ENCODE results near the gene CBX8. TPM values are rescaled to one million over a fixed set of nuclear protein-coding genes. Genes with fewer than 3 reads are reported as not detected.

CBX8 gene
- total RNA-seq, 2 donors from 2014 or later = 4.7 to 4.8 TPM

GRCh38 chr17:79809530-79810129 is 12.8 kb upstream of the CBX8 start:
- no peaks in the 10 kb centered on the region for H3K9me3 ChIP-seq
- H3K27ac ChIP-seq = no peak overlapping the region
- no peak for DNase-seq (ENCODE audit: low spot score)
- no peak overlapping the region for H3K4me3 ChIP-seq
- peaks cover 28% of the 10 kb centered on the region for H3K27me3 ChIP-seq (replicated peaks; ENCODE audit: insufficient read depth)
- H3K4me1 ChIP-seq (replicated peaks) = peaks cover 26% of the 10 kb centered on the region
- no peak for TF ChIP-seq POLR2AphosphoS5 (IDR thresholded peaks at IDR 0.05)
- no peak for TF ChIP-seq CTCF (IDR thresholded peaks at IDR 0.05)
- TF ChIP-seq POLR2A (IDR thresholded peaks at IDR 0.05) = no peak
- intact Hi-C loops (cut with DNase I) = no loop called here
- no peaks in the 10 kb centered on the region for H3K36me3 ChIP-seq
- WGBS = 4% methylated on average over 35 of the region's 40 CpGs

DNA sequence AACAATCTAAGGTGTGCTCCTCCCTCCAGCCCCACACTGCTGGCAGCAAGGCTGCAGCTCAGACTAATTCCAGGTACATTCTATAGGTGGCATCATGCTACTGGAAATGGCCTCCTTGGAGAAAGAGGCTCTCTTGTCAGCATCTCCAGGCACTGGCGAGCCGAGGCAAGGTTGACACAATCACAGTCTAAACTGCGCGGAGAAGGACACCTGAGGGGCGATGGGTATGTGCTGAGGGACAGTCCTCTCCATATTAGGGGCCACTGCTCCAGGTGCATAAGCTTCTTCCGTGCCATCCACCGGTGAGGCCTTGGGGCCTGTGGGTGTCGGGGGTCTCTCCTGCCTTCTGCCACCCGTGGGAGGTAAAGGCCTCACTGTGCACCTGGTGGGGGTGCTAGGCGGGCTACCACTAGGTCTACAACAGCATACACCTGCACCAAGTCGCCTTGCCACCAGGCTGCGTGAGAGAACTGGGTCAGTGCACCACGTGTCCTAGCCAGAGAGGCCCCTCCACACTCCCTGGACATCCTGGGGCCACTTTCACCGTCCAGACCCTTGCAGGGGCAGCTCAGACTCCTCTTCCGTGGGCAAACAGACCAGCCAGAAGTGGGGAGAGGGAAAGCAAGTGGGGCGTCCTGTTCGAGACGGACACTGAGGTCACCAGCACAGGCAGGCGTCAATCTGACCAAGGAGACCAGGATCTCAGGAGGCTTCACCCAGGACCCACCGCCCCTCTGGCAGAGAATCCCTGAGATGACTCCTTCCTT is 12.1 kb upstream of the CBX8 start:
- TF ChIP-seq POLR2AphosphoS5 (IDR thresholded peaks at IDR 0.05) (peak; percentile 90), POLR2A (IDR thresholded peaks at IDR 0.05) (no peak), CTCF (IDR thresholded peaks at IDR 0.05) (peak in 3 of 4 experiments; percentile 37 to 83 (median 62))
- Histone ChIP-seq H3K27ac (no peak overlapping the region), H3K36me3 (no peaks in the 10 kb centered on the region), H3K9me3 (no peaks in the 10 kb centered on the region), H3K4me3 (no peak overlapping the region), H3K4me1 (replicated peaks) (peaks cover 19% of the 10 kb centered on the region), H3K27me3 (replicated peaks; ENCODE audit: insufficient read depth) (peaks cover 35% of the 10 kb centered on the region)
- intact Hi-C loops (cut with DNase I) = no loop called here
- peak; percentile 67 for DNase-seq (ENCODE audit: low spot score)
- WGBS = 24% methylated on average over 19 of the region's 20 CpGs

GRCh38 chr17:79806863-79807720 is 10.2 kb upstream of the CBX8 start:
- TF ChIP-seq POLR2AphosphoS5 (IDR thresholded peaks at IDR 0.05) (no peak), POLR2A (IDR thresholded peaks at IDR 0.05) (no peak), CTCF (IDR thresholded peaks at IDR 0.05) (no peak)
- Histone ChIP-seq H3K27ac (no peak overlapping the region), H3K4me1 (replicated peaks) (peaks cover 8% of the 10 kb centered on the region), H3K9me3 (no peaks in the 10 kb centered on the region), H3K27me3 (replicated peaks; ENCODE audit: insufficient read depth) (peaks cover 49% of the 10 kb centered on the region), H3K36me3 (no peaks in the 10 kb centered on the region), H3K4me3 (no peak overlapping the region)
- WGBS = 25% methylated on average over 13 of the region's 13 CpGs
- no peak for DNase-seq (ENCODE audit: low spot score)
- intact Hi-C loops (cut with DNase I) = no loop called here

DNA sequence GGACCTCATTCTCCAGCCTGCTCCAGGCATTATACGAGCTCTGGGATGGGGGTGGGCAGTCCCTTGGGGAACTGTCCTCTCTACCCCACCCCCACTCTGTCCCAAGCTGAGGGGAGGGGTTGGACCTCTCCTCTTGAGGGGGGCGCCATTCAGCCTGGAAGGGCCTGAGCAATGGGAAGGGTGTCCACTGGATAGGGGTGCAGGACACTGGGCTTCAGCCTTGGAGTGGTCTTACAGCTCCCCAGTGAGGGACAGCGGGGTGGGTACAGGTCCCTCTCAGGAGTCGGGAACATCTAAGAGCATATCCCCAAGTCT is 9.5 kb upstream of the CBX8 start:
- Histone ChIP-seq H3K4me3 (no peak overlapping the region), H3K4me1 (replicated peaks) (peaks cover 5% of the 10 kb centered on the region), H3K36me3 (no peaks in the 10 kb centered on the region), H3K9me3 (no peaks in the 10 kb centered on the region), H3K27ac (no peak overlapping the region), H3K27me3 (replicated peaks; ENCODE audit: insufficient read depth) (peaks cover 55% of the 10 kb centered on the region)
- TF ChIP-seq POLR2A (IDR thresholded peaks at IDR 0.05) (no peak), CTCF (IDR thresholded peaks at IDR 0.05) (no peak), POLR2AphosphoS5 (IDR thresholded peaks at IDR 0.05) (no peak)
- no peak for DNase-seq (ENCODE audit: low spot score)
- 21% methylated on average over 4 of the region's 4 CpGs for WGBS
- intact Hi-C loops (cut with DNase I) = no loop called here

All from prostate gland (tissue), 2 donors.